ENCODE measurements around the gene AURKB.
"Not testable (repeated sequence)": the region's sequence is repeated elsewhere in the genome, so short reads cannot be mapped to it uniquely, and the experiment has no call there.

AURKB gene

DNA sequence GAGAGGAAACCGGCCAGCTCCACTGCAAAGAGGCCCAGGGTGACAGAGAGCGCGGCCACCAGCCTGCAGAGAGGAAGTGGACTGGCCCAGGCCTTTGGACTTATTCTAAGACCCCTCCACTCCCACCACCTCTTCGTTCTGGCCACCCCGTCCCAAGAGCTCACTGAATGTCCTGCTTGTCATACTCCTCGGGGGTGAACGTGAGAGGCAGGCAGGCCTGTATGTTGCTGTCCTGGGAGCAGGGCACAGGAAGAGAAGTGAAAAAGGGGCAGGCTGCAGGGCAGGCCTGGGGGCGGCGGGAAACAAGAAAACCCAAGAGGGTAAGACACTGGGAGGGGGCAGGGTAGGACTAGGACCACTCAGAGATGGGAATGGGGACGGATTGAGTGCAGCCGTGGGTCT is 34.6 kb downstream of the AURKB start:
- H3K9ac ChIP-seq (ENCODE audit: low read depth in 1 of 2, low read length in 2 of 2): peak overlapping the region; percentile 64 to 76
- peak overlapping the region; percentile 70 for H3K27ac ChIP-seq (ENCODE audit: low read depth, low read length)
- H3K36me3 ChIP-seq (ENCODE audit: control insufficient read depth in 1 of 2, insufficient read depth in 2 of 2, low read length in 2 of 2): no peaks in the 10 kb centered on the region
- H3K9me3 ChIP-seq (ENCODE audit: control insufficient read depth in 1 of 2, low read length in 2 of 2): no peaks in the 10 kb centered on the region
- no peaks in the 10 kb centered on the region for H3K27me3 ChIP-seq (ENCODE audit: control insufficient read depth in 1 of 2, insufficient read depth in 2 of 2, low read length in 2 of 2)
- H3K4me1 ChIP-seq (ENCODE audit: control insufficient read depth in 1 of 2, insufficient read depth in 2 of 2, low read length in 2 of 2): peaks cover 26 to 28% of the 10 kb centered on the region in 2 donors
- peak overlapping the region; percentile 72 to 88 for H3K4me3 ChIP-seq (ENCODE audit: low read depth in 1 of 2, low read length in 2 of 2)

DNA sequence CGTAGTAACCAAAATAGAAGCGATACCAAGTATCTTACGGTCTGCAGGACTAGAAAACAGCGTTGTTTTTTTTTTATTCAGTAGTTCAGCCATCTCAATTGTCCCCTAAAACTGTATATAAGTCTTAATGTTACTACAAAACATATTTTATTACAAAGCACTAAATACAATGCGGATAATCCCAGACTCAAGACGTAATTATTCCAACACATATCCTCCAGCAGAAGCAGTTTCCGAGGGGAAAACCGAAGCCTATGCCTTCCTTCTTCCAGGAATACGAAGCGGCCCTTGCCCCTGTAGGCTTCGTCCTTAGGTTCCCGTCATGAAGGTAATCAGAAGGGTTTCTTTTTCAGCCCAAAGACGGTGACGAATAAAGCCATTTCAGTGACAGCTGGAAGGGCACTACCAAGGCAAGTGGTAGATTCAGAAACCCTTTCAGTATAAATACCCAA is 36.5 kb downstream of the AURKB start:
- Histone ChIP-seq H3K9ac (ENCODE audit: low read depth in 1 of 2, low read length in 2 of 2) (peak overlapping the region; percentile 60 to 76), H3K4me1 (ENCODE audit: control insufficient read depth in 1 of 2, insufficient read depth in 2 of 2, low read length in 2 of 2) (peaks cover 26 to 28% of the 10 kb centered on the region in 2 donors), H3K9me3 (ENCODE audit: control insufficient read depth in 1 of 2, low read length in 2 of 2) (no peaks in the 10 kb centered on the region), H3K27ac (ENCODE audit: low read depth, low read length) (peak overlapping the region; percentile 89), H3K36me3 (ENCODE audit: control insufficient read depth in 1 of 2, insufficient read depth in 2 of 2, low read length in 2 of 2) (no peaks in the 10 kb centered on the region), H3K27me3 (ENCODE audit: control insufficient read depth in 1 of 2, insufficient read depth in 2 of 2, low read length in 2 of 2) (no peaks in the 10 kb centered on the region), H3K4me3 (ENCODE audit: low read depth in 1 of 2, low read length in 2 of 2) (peak overlapping the region; percentile 65 to 71)

DNA sequence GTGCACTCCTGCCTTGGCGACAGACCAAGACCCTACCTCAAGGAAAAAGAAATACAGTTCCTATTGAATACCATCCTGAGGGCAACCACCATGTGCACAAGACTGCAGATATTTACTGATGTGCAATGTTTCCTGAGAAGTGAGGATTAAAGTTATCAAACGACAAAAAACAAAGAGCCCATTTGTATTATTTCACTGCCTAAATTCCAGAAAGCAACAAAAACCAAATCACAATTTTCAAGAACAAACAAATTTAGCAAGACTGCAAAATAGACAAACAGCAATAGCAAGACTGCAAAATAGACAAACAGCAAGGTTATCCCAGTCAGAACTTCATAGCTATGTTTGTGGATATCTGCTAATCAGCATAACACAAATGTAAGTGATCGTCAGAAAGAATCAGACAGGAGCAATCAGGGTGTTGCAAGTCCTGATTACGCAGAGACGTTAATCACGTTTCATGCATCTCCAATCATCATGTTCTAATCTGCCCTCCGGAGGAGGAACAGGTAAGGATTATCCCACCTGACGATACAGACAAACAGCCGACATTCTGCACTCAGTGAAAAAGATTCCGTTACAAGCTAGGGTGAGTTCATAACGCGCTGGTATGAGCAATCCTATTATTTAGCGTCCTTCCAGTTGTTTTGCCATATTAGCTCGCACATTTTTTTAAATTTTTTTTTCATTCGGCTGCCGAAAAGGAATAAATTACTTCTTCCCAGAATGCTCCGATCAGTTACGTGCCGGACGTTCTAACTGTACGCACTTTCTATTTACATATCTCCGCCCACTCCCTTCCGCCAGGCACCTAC is 37.1 kb downstream of the AURKB start:
- peaks cover 26 to 28% of the 10 kb centered on the region in 2 donors for H3K4me1 ChIP-seq (ENCODE audit: control insufficient read depth in 1 of 2, insufficient read depth in 2 of 2, low read length in 2 of 2)
- peak overlapping the region; percentile 60 to 76 for H3K9ac ChIP-seq (ENCODE audit: low read depth in 1 of 2, low read length in 2 of 2)
- no peaks in the 10 kb centered on the region for H3K27me3 ChIP-seq (ENCODE audit: control insufficient read depth in 1 of 2, insufficient read depth in 2 of 2, low read length in 2 of 2)
- no peaks in the 10 kb centered on the region for H3K9me3 ChIP-seq (ENCODE audit: control insufficient read depth in 1 of 2, low read length in 2 of 2)
- H3K4me3 ChIP-seq (ENCODE audit: low read depth in 1 of 2, low read length in 2 of 2): peak overlapping the region; percentile 65 to 71
- H3K27ac ChIP-seq (ENCODE audit: low read depth, low read length): peak overlapping the region; percentile 89
- H3K36me3 ChIP-seq (ENCODE audit: control insufficient read depth in 1 of 2, insufficient read depth in 2 of 2, low read length in 2 of 2): no peaks in the 10 kb centered on the region

DNA sequence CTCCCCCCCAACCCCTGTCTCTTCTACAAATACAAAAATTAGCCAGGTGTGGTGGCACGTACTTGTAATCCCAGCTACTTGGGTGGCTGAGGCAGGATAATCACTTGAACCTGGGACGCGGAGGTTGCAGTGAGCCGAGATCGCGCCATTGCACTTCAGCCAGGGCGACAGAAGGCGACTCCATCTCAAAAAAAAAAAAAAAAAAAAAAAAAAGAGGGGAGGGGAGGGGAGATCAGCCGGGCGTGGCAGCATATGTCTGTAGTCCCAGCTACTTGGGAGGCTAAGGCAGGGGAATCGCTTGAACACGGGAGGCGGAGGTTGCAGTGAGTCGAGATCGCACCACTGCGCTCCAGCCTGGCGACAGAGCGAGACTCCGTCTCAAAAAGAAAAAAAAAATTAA is 40.2 kb downstream of the AURKB start:
- not testable (repeated sequence) for H3K9ac ChIP-seq (ENCODE audit: low read depth in 1 of 2, low read length in 2 of 2); H3K36me3 ChIP-seq (ENCODE audit: control insufficient read depth in 1 of 2, insufficient read depth in 2 of 2, low read length in 2 of 2); H3K4me3 ChIP-seq (ENCODE audit: low read depth in 1 of 2, low read length in 2 of 2); H3K27me3 ChIP-seq (ENCODE audit: control insufficient read depth in 1 of 2, insufficient read depth in 2 of 2, low read length in 2 of 2); H3K9me3 ChIP-seq (ENCODE audit: control insufficient read depth in 1 of 2, low read length in 2 of 2); H3K27ac ChIP-seq (ENCODE audit: low read depth, low read length)
- peaks cover 9 to 11% of the 10 kb centered on the region in 2 donors for H3K4me1 ChIP-seq (ENCODE audit: control insufficient read depth in 1 of 2, insufficient read depth in 2 of 2, low read length in 2 of 2)

DNA sequence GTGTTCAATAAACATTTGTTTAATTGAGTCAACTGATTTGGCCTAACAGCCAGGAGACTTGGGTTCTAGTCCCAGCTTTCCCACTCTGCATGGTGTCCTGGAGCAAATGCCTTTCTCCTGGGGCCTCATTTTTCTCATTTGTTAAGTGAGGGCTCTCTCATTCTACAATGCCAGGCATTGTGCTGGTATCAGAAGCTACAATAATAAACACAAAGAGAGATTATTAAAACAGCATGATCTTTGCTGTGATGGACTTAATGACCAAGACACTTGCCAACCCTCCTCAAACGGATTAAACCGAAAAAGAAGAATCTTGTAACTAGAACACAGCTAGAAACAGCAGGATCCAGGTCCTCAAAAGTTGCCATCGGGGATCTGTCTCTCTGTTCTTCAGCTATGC is 42.8 kb downstream of the AURKB start:
- H3K4me3 ChIP-seq (ENCODE audit: low read depth in 1 of 2, low read length in 2 of 2): no peak overlapping the region
- peaks cover 15 to 18% of the 10 kb centered on the region in 2 donors for H3K4me1 ChIP-seq (ENCODE audit: control insufficient read depth in 1 of 2, insufficient read depth in 2 of 2, low read length in 2 of 2)
- no peak overlapping the region for H3K27ac ChIP-seq (ENCODE audit: low read depth, low read length)
- no peaks in the 10 kb centered on the region for H3K9me3 ChIP-seq (ENCODE audit: control insufficient read depth in 1 of 2, low read length in 2 of 2)
- peak overlapping the region in 1 of 2 donors; percentile 4 for H3K9ac ChIP-seq (ENCODE audit: low read depth in 1 of 2, low read length in 2 of 2)
- H3K36me3 ChIP-seq (ENCODE audit: control insufficient read depth in 1 of 2, insufficient read depth in 2 of 2, low read length in 2 of 2): no peaks in the 10 kb centered on the region
- no peaks in the 10 kb centered on the region for H3K27me3 ChIP-seq (ENCODE audit: control insufficient read depth in 1 of 2, insufficient read depth in 2 of 2, low read length in 2 of 2)

DNA sequence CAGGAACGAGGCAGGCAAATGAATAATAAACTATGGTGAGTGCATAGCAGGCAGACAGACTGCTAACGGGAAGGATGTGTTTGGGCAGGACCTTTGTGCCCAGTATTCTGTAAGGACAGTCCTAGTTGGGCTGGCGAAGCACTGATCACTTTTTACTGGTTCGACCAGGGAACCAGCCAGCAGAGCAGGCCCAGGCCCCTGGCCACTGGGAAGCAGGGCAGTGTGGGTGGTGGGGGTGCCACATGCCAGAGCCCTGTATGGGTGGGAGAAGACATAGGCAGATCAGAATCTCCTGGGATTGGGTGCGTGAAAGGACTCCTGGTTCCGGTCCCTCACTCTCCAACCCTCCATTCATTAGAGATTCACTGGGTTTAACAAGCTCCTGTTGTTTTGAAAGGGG is 43.6 kb downstream of the AURKB start:
- H3K9me3 ChIP-seq (ENCODE audit: control insufficient read depth in 1 of 2, low read length in 2 of 2): no peaks in the 10 kb centered on the region
- no peak overlapping the region for H3K4me3 ChIP-seq (ENCODE audit: low read depth in 1 of 2, low read length in 2 of 2)
- no peak overlapping the region for H3K9ac ChIP-seq (ENCODE audit: low read depth in 1 of 2, low read length in 2 of 2)
- H3K4me1 ChIP-seq (ENCODE audit: control insufficient read depth in 1 of 2, insufficient read depth in 2 of 2, low read length in 2 of 2): peaks cover 19 to 22% of the 10 kb centered on the region in 2 donors
- H3K27me3 ChIP-seq (ENCODE audit: control insufficient read depth in 1 of 2, insufficient read depth in 2 of 2, low read length in 2 of 2): no peaks in the 10 kb centered on the region
- H3K27ac ChIP-seq (ENCODE audit: low read depth, low read length): no peak overlapping the region
- peaks cover 0 to under 1% of the 10 kb centered on the region in 2 donors for H3K36me3 ChIP-seq (ENCODE audit: control insufficient read depth in 1 of 2, insufficient read depth in 2 of 2, low read length in 2 of 2)

DNA sequence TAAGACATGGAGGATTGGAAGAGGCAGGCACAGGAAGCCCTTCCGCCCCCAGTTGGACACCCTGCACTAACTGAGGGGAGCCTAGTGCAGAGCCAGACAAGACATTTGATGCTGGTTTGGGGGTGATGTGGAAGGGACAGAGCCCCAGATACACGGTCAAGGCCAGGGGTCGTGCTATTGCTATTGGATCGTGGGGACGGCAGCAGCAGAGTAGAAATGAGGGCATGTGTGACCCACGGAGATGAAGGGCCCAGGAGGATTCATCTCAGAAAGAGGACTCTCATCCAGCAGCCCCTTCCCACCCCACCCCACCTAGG is 45.6 kb downstream of the AURKB start:
- peaks cover 31 to 33% of the 10 kb centered on the region in 2 donors for H3K4me1 ChIP-seq (ENCODE audit: control insufficient read depth in 1 of 2, insufficient read depth in 2 of 2, low read length in 2 of 2)
- no peaks in the 10 kb centered on the region for H3K27me3 ChIP-seq (ENCODE audit: control insufficient read depth in 1 of 2, insufficient read depth in 2 of 2, low read length in 2 of 2)
- H3K4me3 ChIP-seq (ENCODE audit: low read depth in 1 of 2, low read length in 2 of 2): no peak overlapping the region
- H3K9ac ChIP-seq (ENCODE audit: low read depth in 1 of 2, low read length in 2 of 2): peak overlapping the region; percentile 26 to 41
- no peaks in the 10 kb centered on the region for H3K9me3 ChIP-seq (ENCODE audit: control insufficient read depth in 1 of 2, low read length in 2 of 2)
- no peak overlapping the region for H3K27ac ChIP-seq (ENCODE audit: low read depth, low read length)
- H3K36me3 ChIP-seq (ENCODE audit: control insufficient read depth in 1 of 2, insufficient read depth in 2 of 2, low read length in 2 of 2): peaks cover 10 to 14% of the 10 kb centered on the region in 2 donors

DNA sequence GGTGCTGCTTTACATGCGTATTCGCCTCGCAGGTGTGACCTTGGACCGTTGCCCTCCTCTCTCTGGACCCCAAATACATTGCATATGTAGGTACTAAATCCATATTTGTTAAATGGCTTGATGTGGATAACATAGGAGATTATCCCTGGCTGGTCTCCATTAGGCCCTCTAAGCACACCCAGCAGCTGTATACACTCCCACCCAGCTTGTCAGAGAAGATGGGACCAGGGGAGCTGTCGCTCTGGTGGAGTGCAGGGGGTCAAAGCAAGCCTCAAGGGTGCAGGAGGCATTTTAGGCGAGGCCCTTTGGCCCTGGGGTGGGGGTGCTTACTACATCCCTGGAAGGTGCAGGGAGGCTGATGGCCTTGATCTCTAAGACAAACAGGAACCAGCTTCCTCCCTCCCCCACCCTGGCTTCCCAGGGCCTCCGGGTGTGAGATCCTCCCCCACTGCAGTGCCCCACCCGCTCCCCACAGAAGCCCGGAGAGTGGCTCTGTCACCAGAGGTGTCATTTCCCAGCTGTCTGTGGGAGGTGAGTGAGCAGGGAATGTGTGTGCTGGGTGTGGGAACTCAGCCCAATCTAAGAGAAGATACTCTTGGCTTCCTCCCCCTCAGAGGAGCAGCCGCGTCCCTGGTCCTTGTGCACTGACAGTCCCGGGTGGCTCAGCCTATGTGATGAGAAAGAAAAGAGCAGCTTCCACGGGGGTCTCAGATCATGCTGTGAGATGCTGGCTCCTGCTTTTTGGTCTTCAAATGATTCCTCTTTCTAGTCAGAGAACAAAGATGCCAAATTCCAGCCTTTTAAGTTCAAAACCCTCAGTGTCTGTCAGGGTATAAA is 46.2 kb downstream of the AURKB start:
- Histone ChIP-seq H3K9ac (ENCODE audit: low read depth in 1 of 2, low read length in 2 of 2) (peak overlapping the region; percentile 26 to 79), H3K9me3 (ENCODE audit: control insufficient read depth in 1 of 2, low read length in 2 of 2) (no peaks in the 10 kb centered on the region), H3K27me3 (ENCODE audit: control insufficient read depth in 1 of 2, insufficient read depth in 2 of 2, low read length in 2 of 2) (no peaks in the 10 kb centered on the region), H3K36me3 (ENCODE audit: control insufficient read depth in 1 of 2, insufficient read depth in 2 of 2, low read length in 2 of 2) (peaks cover 14 to 19% of the 10 kb centered on the region in 2 donors), H3K4me1 (ENCODE audit: control insufficient read depth in 1 of 2, insufficient read depth in 2 of 2, low read length in 2 of 2) (peaks cover 33 to 36% of the 10 kb centered on the region in 2 donors), H3K4me3 (ENCODE audit: low read depth in 1 of 2, low read length in 2 of 2) (peak overlapping the region in 1 of 2 donors; percentile 74), H3K27ac (ENCODE audit: low read depth, low read length) (peak overlapping the region; percentile 83)

DNA sequence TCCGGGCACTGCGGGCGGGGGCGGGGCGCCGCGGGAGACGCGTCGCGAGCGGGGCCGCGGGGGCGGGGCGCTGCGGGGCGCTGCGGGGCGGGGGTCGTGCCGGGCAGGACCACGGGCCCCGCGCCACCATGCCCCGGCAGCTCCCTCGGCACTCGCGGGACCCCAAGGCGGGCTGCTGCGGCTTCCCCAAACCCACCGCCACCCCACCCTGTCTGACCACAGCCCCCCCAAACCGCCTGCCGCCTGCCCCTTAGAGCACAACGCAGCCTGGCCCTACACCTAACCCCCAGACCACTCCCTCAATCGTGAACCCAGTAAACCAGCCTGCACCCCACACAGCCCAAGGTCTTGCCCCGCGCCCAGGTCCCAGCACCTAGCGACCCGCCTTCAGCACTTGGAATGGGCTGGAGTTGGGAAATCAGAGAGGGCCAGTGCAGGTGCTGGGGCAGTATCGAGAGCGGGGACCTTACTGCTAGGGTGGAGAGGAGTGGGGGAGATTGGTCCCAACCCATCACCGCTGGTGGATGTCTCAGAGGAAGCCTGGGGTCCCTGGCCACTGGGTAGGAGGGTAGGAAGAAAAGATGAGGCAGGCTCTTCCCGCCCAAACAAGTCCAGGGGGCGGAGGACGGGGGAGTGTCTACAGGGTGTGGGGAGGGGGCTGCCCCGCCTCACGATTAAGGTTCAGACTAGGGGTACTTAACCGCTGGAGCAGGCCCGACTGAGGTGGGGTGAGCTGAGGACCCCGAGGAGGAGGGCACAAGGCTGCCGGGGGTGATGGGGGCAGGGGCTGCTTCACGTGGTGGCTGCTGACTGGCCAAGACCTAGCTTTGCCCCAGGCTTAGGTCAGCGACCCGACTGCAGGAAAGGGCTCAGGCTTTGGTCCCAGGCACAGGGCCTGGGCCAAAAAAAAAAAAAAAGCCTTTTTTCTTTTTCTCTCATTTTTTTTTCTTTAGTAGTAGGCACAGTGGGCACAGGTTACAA is 47.1 kb downstream of the AURKB start:
- peak overlapping the region; percentile 94 for H3K27ac ChIP-seq (ENCODE audit: low read depth, low read length)
- H3K4me3 ChIP-seq (ENCODE audit: low read depth in 1 of 2, low read length in 2 of 2): peak overlapping the region; percentile 71 to 74
- H3K27me3 ChIP-seq (ENCODE audit: control insufficient read depth in 1 of 2, insufficient read depth in 2 of 2, low read length in 2 of 2): no peaks in the 10 kb centered on the region
- H3K9me3 ChIP-seq (ENCODE audit: control insufficient read depth in 1 of 2, low read length in 2 of 2): no peaks in the 10 kb centered on the region
- peak overlapping the region; percentile 79 to 93 for H3K9ac ChIP-seq (ENCODE audit: low read depth in 1 of 2, low read length in 2 of 2)
- peaks cover 14 to 19% of the 10 kb centered on the region in 2 donors for H3K36me3 ChIP-seq (ENCODE audit: control insufficient read depth in 1 of 2, insufficient read depth in 2 of 2, low read length in 2 of 2)
- H3K4me1 ChIP-seq (ENCODE audit: control insufficient read depth in 1 of 2, insufficient read depth in 2 of 2, low read length in 2 of 2): peaks cover 38 to 40% of the 10 kb centered on the region in 2 donors
